Glutamatergic neuron (in vitro differentiated cells): ENCODE data around the gene FGF13. TPM values are rescaled to one million over a fixed set of nuclear protein-coding genes. Genes with fewer than 3 reads are reported as not detected.

Experiments
- DNase-seq: peaks from one replicate; pipeline ENCODE4 v3.0.0; 2022
- H3K27ac Mint-ChIP-seq: one replicate; pipeline ENCODE4 v1.8.0; 2020; ENCODE audit warnings: mild to moderate bottlenecking, mixed read lengths, inconsistent platforms; ENCODE audit not compliant: unreplicated experiment
- H3K27me3 Mint-ChIP-seq: one replicate; pipeline ENCODE4 v1.8.0; 2020; ENCODE audit warnings: mild to moderate bottlenecking, moderate library complexity, mixed read lengths, inconsistent platforms; ENCODE audit not compliant: unreplicated experiment
- H3K36me3 Mint-ChIP-seq: one replicate; pipeline ENCODE4 v1.8.0; 2020; ENCODE audit warnings: mild to moderate bottlenecking, mixed read lengths, inconsistent platforms; ENCODE audit not compliant: unreplicated experiment
- H3K4me1 Mint-ChIP-seq: one replicate; pipeline ENCODE4 v1.8.0; 2020; ENCODE audit warnings: mild to moderate bottlenecking, low read depth, mixed read lengths, inconsistent platforms; ENCODE audit not compliant: unreplicated experiment
- H3K4me3 Mint-ChIP-seq: one replicate; pipeline ENCODE4 v1.8.0; 2020; ENCODE audit warnings: mild to moderate bottlenecking, mixed read lengths, inconsistent platforms; ENCODE audit not compliant: unreplicated experiment
- H3K9me3 Mint-ChIP-seq: one replicate; pipeline ENCODE4 v1.8.0; 2020; ENCODE audit warnings: mild to moderate bottlenecking, moderate library complexity, mixed read lengths, inconsistent platforms; ENCODE audit not compliant: unreplicated experiment
- CTCF ChIP-seq: fragments of 200-600 bp; sonication (generic); IDR thresholded peaks from one replicate; pipeline ENCODE4 v1.5.0; 2021; ENCODE audit not compliant: partially characterized antibody, unreplicated experiment
- total RNA-seq: library from RNA; stranded (reverse); fragmentation: NEBNext Ultra II Directional; extraction: Animal tissue kit (Norgen Biotek cat#: 25700); gene quantifications from one replicate; pipeline ENCODE4 v1.2.1, GENCODE V29; 2021; ENCODE audit not compliant: unreplicated experiment

The FGF13 gene
- total RNA-seq, 1 donor from 2014 or later = 34.2 TPM

GRCh38 chrX:138683600-138683999, 27.9 kb downstream of the FGF13 start:
- DNase-seq = no peak
- no peaks in the 10 kb centered on the region for H3K9me3 Mint-ChIP-seq
- H3K27me3 Mint-ChIP-seq = no peaks in the 10 kb centered on the region
- H3K27ac Mint-ChIP-seq = no peak overlapping the region
- H3K4me1 Mint-ChIP-seq = no peaks in the 10 kb centered on the region
- no peak overlapping the region for H3K4me3 Mint-ChIP-seq
- H3K36me3 Mint-ChIP-seq = no peaks in the 10 kb centered on the region
- TF ChIP-seq CTCF = no peak

GRCh38 chrX:138669693-138670092, 41.8 kb downstream of the FGF13 start:
- no peaks in the 10 kb centered on the region for H3K4me1 Mint-ChIP-seq
- H3K4me3 Mint-ChIP-seq = no peak overlapping the region
- H3K36me3 Mint-ChIP-seq = no peaks in the 10 kb centered on the region
- no peak for DNase-seq
- H3K27me3 Mint-ChIP-seq = no peaks in the 10 kb centered on the region
- peaks cover 3% of the 10 kb centered on the region for H3K9me3 Mint-ChIP-seq
- TF ChIP-seq CTCF = no peak
- H3K27ac Mint-ChIP-seq = no peak overlapping the region

GRCh38 chrX:138664466-138664865, 47.1 kb downstream of the FGF13 start:
- no peak for TF ChIP-seq CTCF
- H3K4me1 Mint-ChIP-seq = no peaks in the 10 kb centered on the region
- H3K27ac Mint-ChIP-seq = no peak overlapping the region
- H3K4me3 Mint-ChIP-seq = no peak overlapping the region
- H3K27me3 Mint-ChIP-seq = no peaks in the 10 kb centered on the region
- H3K9me3 Mint-ChIP-seq = peaks cover 3% of the 10 kb centered on the region
- H3K36me3 Mint-ChIP-seq = no peaks in the 10 kb centered on the region
- DNase-seq = no peak

- Mint-ChIP-seq H3K27ac (no peak overlapping the region), H3K4me3 (no peak overlapping the region), H3K4me1 (no peaks in the 10 kb centered on the region), H3K9me3 (peaks cover 3% of the 10 kb centered on the region), H3K36me3 (no peaks in the 10 kb centered on the region), H3K27me3 (no peaks in the 10 kb centered on the region)
- TF ChIP-seq CTCF = no peak
- no peak for DNase-seq
Measured at GRCh38 chrX:138664016-138664415, 47.5 kb downstream of the FGF13 start.

- no peak for DNase-seq
- Mint-ChIP-seq H3K9me3 (peaks cover 2% of the 10 kb centered on the region), H3K27ac (no peak overlapping the region), H3K36me3 (no peaks in the 10 kb centered on the region), H3K4me1 (peaks cover 4% of the 10 kb centered on the region), H3K27me3 (peaks cover 3% of the 10 kb centered on the region), H3K4me3 (no peak overlapping the region)
- TF ChIP-seq CTCF = no peak
Measured at GRCh38 chrX:138651494-138651893, 60.0 kb downstream of the FGF13 start.
